Measurements from ENCODE around the gene CDCP1. TPM values are rescaled to one million over a fixed set of nuclear protein-coding genes. Genes with fewer than 3 reads are reported as not detected.

CDCP1 gene
- total RNA-seq, 1 donor from 2014 or later, result 0.71 TPM

DNA sequence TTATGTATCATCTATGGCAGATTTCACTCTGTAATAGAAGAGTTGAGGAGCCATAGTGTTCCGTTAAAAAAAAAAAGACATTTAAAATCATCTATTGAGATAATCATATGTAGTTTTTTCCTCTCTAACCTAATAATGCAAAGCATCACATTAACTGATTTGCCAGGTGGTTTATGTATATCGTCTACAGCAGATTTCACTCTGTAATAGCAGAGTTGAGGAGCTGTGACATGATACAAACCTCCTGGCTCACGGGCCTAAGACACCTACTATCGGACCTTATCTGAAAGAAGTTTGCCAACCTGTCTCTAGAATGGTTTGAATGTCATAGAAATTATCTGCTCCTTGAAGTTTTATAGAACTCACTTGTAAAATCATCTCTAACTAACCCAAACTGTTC is 29.8 kb downstream of the CDCP1 start:
- Mint-ChIP-seq H3K4me3 (ENCODE audit: unreplicated experiment) (no peak overlapping the region), H3K27ac (ENCODE audit: unreplicated experiment) (no peak overlapping the region), H3K4me1 (ENCODE audit: low read depth, unreplicated experiment) (peaks cover 7% of the 10 kb centered on the region), H3K9me3 (ENCODE audit: unreplicated experiment) (no peaks in the 10 kb centered on the region), H3K27me3 (ENCODE audit: unreplicated experiment) (peaks cover 4% of the 10 kb centered on the region), H3K36me3 (ENCODE audit: unreplicated experiment) (no peaks in the 10 kb centered on the region)
- TF ChIP-seq, protein P1, sequence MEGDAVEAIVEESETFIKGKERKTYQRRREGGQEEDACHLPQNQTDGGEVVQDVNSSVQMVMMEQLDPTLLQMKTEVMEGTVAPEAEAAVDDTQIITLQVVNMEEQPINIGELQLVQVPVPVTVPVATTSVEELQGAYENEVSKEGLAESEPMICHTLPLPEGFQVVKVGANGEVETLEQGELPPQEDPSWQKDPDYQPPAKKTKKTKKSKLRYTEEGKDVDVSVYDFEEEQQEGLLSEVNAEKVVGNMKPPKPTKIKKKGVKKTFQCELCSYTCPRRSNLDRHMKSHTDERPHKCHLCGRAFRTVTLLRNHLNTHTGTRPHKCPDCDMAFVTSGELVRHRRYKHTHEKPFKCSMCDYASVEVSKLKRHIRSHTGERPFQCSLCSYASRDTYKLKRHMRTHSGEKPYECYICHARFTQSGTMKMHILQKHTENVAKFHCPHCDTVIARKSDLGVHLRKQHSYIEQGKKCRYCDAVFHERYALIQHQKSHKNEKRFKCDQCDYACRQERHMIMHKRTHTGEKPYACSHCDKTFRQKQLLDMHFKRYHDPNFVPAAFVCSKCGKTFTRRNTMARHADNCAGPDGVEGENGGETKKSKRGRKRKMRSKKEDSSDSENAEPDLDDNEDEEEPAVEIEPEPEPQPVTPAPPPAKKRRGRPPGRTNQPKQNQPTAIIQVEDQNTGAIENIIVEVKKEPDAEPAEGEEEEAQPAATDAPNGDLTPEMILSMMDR (IDR thresholded peaks at IDR 0.05; ENCODE audit: partially characterized antibody, unreplicated experiment), result no peak
- no peak for DNase-seq

DNA sequence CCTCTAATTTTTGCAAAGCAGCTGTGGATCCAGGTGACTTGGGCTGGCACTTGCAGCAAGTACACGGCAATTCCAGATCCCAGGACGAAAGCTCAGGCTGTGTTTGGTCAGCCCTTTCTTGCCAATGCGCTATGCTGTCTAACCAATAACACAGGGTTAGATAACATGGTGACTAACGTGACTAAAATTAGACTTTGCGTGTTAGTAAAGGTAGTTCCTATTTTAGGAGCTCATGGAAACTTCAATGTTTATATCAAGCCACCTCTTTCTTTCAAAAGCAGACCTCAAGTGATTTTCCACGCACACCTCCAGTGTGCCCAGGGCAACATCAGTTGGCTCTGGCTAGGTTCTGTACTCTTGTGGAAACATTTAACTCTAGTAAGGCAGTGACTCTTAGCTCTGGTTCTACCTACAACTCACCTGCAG is 32.5 kb downstream of the CDCP1 start:
- Mint-ChIP-seq H3K27ac (ENCODE audit: unreplicated experiment) (no peak overlapping the region), H3K27me3 (ENCODE audit: unreplicated experiment) (peaks cover 2% of the 10 kb centered on the region), H3K4me1 (ENCODE audit: low read depth, unreplicated experiment) (peaks cover 3% of the 10 kb centered on the region), H3K9me3 (ENCODE audit: unreplicated experiment) (no peaks in the 10 kb centered on the region), H3K36me3 (ENCODE audit: unreplicated experiment) (no peaks in the 10 kb centered on the region), H3K4me3 (ENCODE audit: unreplicated experiment) (no peak overlapping the region)
- no peak for DNase-seq
- TF ChIP-seq, protein P1 (IDR thresholded peaks at IDR 0.05; ENCODE audit: partially characterized antibody, unreplicated experiment), result no peak

DNA sequence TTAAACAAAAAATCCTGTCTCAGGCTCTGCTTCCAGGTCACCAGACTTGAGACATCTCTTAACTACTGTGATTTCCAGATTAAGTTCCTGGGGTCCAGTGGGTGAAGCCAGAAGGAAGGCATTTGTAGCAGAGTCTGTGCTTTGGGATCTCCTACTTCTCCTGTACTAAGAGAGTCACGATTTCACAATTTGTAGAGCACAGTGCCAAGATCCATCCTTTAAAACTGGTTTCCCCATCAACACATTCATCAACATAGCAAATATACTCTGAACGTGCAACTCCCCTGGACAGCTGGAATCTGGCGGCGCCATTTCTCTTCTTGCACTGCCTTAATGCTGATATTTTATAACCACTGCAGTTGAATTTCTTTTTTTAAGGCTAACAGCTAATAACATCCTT is 33.2 kb downstream of the CDCP1 start:
- no peaks in the 10 kb centered on the region for H3K4me1 Mint-ChIP-seq (ENCODE audit: low read depth, unreplicated experiment)
- H3K9me3 Mint-ChIP-seq (ENCODE audit: unreplicated experiment), result no peaks in the 10 kb centered on the region
- TF ChIP-seq, protein P1 (IDR thresholded peaks at IDR 0.05; ENCODE audit: partially characterized antibody, unreplicated experiment), result no peak
- no peak overlapping the region for H3K4me3 Mint-ChIP-seq (ENCODE audit: unreplicated experiment)
- H3K27me3 Mint-ChIP-seq (ENCODE audit: unreplicated experiment), result peaks cover 2% of the 10 kb centered on the region
- no peaks in the 10 kb centered on the region for H3K36me3 Mint-ChIP-seq (ENCODE audit: unreplicated experiment)
- no peak overlapping the region for H3K27ac Mint-ChIP-seq (ENCODE audit: unreplicated experiment)
- DNase-seq, result no peak

DNA sequence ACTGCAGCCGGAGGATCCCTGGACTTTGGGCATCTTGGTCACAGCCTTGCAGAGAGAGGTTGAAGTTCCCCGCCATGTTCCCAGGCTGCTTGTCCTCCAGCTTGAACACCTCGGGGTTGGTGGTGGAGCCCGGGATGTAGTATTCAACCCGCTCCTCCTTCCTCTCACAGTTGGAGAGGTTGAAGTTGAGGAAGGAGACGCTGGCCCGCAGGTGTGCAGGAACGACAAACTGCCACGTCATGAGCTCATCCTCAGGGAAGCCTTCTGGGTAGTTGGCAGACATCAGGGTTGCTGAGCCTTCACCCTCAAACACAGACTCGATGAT is 35.7 kb downstream of the CDCP1 start:
- Mint-ChIP-seq H3K4me1 (ENCODE audit: low read depth, unreplicated experiment) (no peaks in the 10 kb centered on the region), H3K9me3 (ENCODE audit: unreplicated experiment) (no peaks in the 10 kb centered on the region), H3K4me3 (ENCODE audit: unreplicated experiment) (no peak overlapping the region), H3K36me3 (ENCODE audit: unreplicated experiment) (peaks cover 4% of the 10 kb centered on the region), H3K27ac (ENCODE audit: unreplicated experiment) (no peak overlapping the region), H3K27me3 (ENCODE audit: unreplicated experiment) (peaks cover 2% of the 10 kb centered on the region)
- no peak for DNase-seq
- TF ChIP-seq, protein P1 (IDR thresholded peaks at IDR 0.05; ENCODE audit: partially characterized antibody, unreplicated experiment), result no peak

DNA sequence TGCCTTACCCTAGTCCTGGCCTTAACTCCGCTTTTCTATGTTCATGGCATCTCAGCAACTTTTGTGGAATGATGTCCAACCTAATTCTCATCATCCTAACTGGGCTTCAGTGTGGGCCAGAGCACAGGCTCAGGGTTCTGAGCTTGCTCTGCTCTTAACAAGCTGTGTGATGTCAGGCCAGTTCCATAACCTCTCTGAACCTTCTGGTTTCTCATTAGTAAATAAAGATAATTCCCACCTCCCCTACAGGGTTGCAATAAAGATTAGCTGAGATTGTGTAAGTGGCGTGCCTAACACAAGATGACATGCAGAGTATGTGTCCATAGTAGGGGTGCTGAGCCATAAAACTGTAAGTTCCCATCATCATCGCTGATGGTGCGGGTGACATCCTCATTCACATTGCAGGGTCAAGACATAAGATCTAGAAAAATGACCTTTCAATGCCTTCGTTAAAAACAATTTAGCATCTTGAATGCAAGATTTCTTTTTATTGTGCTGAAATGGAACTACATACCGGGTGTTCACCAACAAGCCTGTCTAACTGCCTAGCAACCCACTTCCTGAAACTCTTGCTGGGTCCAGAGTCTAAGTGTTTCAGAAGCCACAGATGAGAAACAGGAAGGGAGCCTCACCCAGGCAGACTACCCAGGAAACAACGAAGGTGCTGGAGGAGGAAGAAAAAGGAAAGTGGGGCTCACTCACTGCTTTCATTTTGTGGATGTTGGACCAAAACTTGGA is 36.2 kb downstream of the CDCP1 start:
- Mint-ChIP-seq H3K27ac (ENCODE audit: unreplicated experiment) (no peak overlapping the region), H3K9me3 (ENCODE audit: unreplicated experiment) (no peaks in the 10 kb centered on the region), H3K36me3 (ENCODE audit: unreplicated experiment) (peaks cover 4% of the 10 kb centered on the region), H3K4me3 (ENCODE audit: unreplicated experiment) (no peak overlapping the region), H3K4me1 (ENCODE audit: low read depth, unreplicated experiment) (no peaks in the 10 kb centered on the region), H3K27me3 (ENCODE audit: unreplicated experiment) (peaks cover 2% of the 10 kb centered on the region)
- DNase-seq, result no peak
- TF ChIP-seq, protein P1 (IDR thresholded peaks at IDR 0.05; ENCODE audit: partially characterized antibody, unreplicated experiment), result no peak

All from glutamatergic neuron (in vitro differentiated cells).